ENCODE results near the gene NPAS3. TPM values are rescaled to one million over a fixed set of nuclear protein-coding genes. Genes with fewer than 3 reads are reported as not detected.

NPAS3 gene
- total and polyA plus RNA-seq, 4 experiments from 2014 or later: not detected

DNA sequence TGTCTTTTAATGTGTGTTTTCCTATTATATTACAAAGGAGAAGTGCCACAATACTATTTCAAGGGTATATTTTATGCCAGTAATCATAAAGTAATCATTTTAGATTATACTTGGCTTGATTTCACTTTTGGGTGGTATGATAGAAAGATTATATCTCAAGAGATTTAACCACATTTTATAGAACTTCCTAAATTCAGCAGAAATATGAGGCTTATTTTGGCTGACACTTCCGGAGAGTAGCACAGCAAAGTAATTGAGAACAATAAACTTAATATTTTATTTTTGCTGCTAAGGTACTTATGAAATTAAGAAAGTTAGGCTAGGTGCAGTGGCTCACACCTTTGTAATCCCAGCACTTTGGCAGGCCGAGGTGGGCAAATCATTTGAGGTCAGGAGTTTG, 319.1 kb downstream of the NPAS3 start:
- no peaks in the 10 kb centered on the region for H3K27me3 Mint-ChIP-seq
- CTCF ChIA-PET (ENCODE audit: partially characterized antibody): no interaction called here
- intact Hi-C loops (cut with micrococcal nuclease): no loop called here
- H3K4me3 ChIP-seq (ENCODE audit: low read length in 2 of 2): no peak overlapping the region
- no peak overlapping the region for H3K4me3 Mint-ChIP-seq
- no peaks in the 10 kb centered on the region for H3K4me1 Mint-ChIP-seq
- H3K36me3 Mint-ChIP-seq: no peaks in the 10 kb centered on the region
- no peaks in the 10 kb centered on the region for H3K36me3 ChIP-seq (ENCODE audit: insufficient read depth, low read length)
- H3K4me1 ChIP-seq (ENCODE audit: insufficient read depth, low read length): no peaks in the 10 kb centered on the region
- no peak for DNase-seq
- H3K9me3 Mint-ChIP-seq: peaks cover 0 to 17% (median 0%) of the 10 kb centered on the region in 8 donors
- no peaks in the 10 kb centered on the region for H3K9me3 ChIP-seq (ENCODE audit: control insufficient read depth in 1 of 2, low read length in 2 of 2)
- H3K27me3 ChIP-seq (ENCODE audit: insufficient read depth, low read length): no peaks in the 10 kb centered on the region
- no peak overlapping the region for H3K27ac ChIP-seq (ENCODE audit: low read depth, low read length)
- POLR2A ChIA-PET (ENCODE audit: partially characterized antibody): no interaction called here
- no peak overlapping the region for H3K27ac Mint-ChIP-seq

DNA sequence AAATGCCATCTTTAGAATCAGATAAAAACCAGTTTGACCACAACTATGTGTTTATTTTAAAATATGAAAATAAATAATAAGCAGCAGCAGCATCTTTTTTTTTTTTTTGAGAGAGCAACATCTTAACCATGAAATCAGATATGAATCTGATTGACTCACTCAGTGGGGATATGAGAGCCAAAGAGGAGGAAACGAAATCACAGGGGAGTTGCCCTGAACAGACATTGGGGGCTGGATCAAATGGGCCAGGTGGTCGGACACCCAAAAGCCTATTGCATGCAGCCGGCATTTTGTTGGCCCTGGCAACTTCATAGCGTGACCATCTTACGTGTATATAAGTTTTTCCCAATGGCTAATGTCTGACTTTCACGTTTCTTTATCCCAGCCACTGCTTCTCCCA, 321.1 kb downstream of the NPAS3 start:
- Histone ChIP-seq H3K27me3 (ENCODE audit: insufficient read depth, low read length) (no peaks in the 10 kb centered on the region), H3K9me3 (ENCODE audit: control insufficient read depth in 1 of 2, low read length in 2 of 2) (no peaks in the 10 kb centered on the region), H3K36me3 (ENCODE audit: insufficient read depth, low read length) (no peaks in the 10 kb centered on the region), H3K4me1 (ENCODE audit: insufficient read depth, low read length) (no peaks in the 10 kb centered on the region), H3K27ac (ENCODE audit: low read depth, low read length) (no peak overlapping the region), H3K4me3 (ENCODE audit: low read length in 2 of 2) (no peak overlapping the region)
- H3K4me1 Mint-ChIP-seq: no peaks in the 10 kb centered on the region
- no peak overlapping the region for H3K4me3 Mint-ChIP-seq
- intact Hi-C loops (cut with micrococcal nuclease): no loop called here
- no peak for DNase-seq
- no peaks in the 10 kb centered on the region for H3K36me3 Mint-ChIP-seq
- H3K27ac Mint-ChIP-seq: no peak overlapping the region
- POLR2A ChIA-PET (ENCODE audit: partially characterized antibody): no interaction called here
- no peaks in the 10 kb centered on the region for H3K27me3 Mint-ChIP-seq
- peaks cover 0 to 12% (median 2%) of the 10 kb centered on the region in 8 donors for H3K9me3 Mint-ChIP-seq
- CTCF ChIA-PET (ENCODE audit: partially characterized antibody): no interaction called here

DNA sequence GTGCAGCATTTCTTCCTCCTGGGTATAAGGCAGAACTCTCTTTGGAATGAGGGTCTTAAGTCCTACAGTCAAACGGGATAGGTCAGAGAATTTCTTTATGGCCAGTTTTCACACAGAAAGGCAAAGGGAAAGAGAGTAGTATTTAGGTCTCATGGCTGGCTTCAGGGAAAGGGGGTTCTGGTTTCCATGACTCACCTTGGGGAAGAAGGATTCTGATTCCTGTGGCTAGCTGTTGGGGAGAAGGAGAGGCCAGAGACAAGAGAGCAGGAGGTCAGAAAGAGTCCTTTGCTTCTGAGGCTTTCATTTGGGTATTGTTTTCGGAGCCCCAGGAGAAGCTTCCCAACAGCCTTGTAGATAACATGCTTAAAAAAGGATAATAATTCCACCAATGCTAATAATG, 332.5 kb downstream of the NPAS3 start:
- intact Hi-C loops (cut with micrococcal nuclease): no loop called here
- Mint-ChIP-seq H3K27ac (no peak overlapping the region), H3K4me1 (no peaks in the 10 kb centered on the region), H3K9me3 (peaks cover 0 to 4% (median 0%) of the 10 kb centered on the region in 8 donors), H3K27me3 (no peaks in the 10 kb centered on the region), H3K36me3 (no peaks in the 10 kb centered on the region), H3K4me3 (no peak overlapping the region)
- Histone ChIP-seq H3K9me3 (ENCODE audit: control insufficient read depth in 1 of 2, low read length in 2 of 2) (no peaks in the 10 kb centered on the region), H3K36me3 (ENCODE audit: insufficient read depth, low read length) (no peaks in the 10 kb centered on the region), H3K4me3 (ENCODE audit: low read length in 2 of 2) (no peak overlapping the region), H3K27me3 (ENCODE audit: insufficient read depth, low read length) (no peaks in the 10 kb centered on the region), H3K4me1 (ENCODE audit: insufficient read depth, low read length) (no peaks in the 10 kb centered on the region), H3K27ac (ENCODE audit: low read depth, low read length) (no peak overlapping the region)
- CTCF ChIA-PET (ENCODE audit: partially characterized antibody): no interaction called here
- POLR2A ChIA-PET (ENCODE audit: partially characterized antibody): no interaction called here
- no peak for DNase-seq

DNA sequence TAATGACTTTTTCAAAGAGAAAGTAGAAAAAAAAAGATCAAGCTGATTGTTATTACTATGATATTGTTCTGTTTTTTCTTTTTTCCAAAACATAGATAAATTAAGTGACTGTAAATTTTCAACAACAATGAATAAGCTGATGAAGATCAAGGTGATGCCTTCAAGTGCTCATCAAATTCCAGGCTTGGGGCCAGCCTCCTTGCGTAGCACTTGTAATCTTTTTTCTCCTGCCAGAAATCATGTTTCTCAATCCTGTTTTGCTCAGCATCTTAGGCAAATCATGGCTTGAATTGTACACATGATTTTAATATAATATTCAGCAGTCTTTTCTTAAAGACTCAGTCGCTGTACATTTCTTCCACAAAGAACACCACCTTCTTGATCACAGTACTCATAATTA, 333.2 kb downstream of the NPAS3 start:
- Histone ChIP-seq H3K27ac (ENCODE audit: low read depth, low read length) (no peak overlapping the region), H3K27me3 (ENCODE audit: insufficient read depth, low read length) (no peaks in the 10 kb centered on the region), H3K36me3 (ENCODE audit: insufficient read depth, low read length) (no peaks in the 10 kb centered on the region), H3K4me3 (ENCODE audit: low read length in 2 of 2) (no peak overlapping the region), H3K4me1 (ENCODE audit: insufficient read depth, low read length) (no peaks in the 10 kb centered on the region), H3K9me3 (ENCODE audit: control insufficient read depth in 1 of 2, low read length in 2 of 2) (no peaks in the 10 kb centered on the region)
- Mint-ChIP-seq H3K4me1 (no peaks in the 10 kb centered on the region), H3K27me3 (no peaks in the 10 kb centered on the region), H3K9me3 (peaks cover 0 to 4% (median 0%) of the 10 kb centered on the region in 8 donors), H3K36me3 (no peaks in the 10 kb centered on the region), H3K27ac (no peak overlapping the region), H3K4me3 (no peak overlapping the region)
- DNase-seq: no peak
- ChIA-PET CTCF (ENCODE audit: partially characterized antibody) (no interaction called here), POLR2A (ENCODE audit: partially characterized antibody) (no interaction called here)
- intact Hi-C loops (cut with micrococcal nuclease): no loop called here

DNA sequence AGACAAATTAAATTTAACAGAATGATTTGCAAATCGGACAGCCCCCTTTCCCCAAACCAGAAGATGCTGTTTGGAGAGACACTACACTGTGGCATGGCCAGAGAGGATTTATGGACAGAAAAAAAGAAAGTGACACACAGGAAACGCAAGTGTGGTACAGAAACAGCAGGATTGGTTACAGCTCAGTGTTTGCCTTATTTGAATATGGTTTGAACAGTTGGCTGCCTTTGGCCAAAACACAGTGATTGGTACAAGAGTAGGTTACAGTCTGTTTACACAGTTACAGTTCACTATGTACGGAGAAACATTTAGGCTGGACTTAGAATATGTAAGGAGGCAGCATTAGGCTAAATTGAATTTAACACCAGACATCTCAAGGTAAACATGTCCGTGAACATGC, 335.3 kb downstream of the NPAS3 start:
- no peak for DNase-seq
- Histone ChIP-seq H3K27me3 (ENCODE audit: insufficient read depth, low read length) (no peaks in the 10 kb centered on the region), H3K27ac (ENCODE audit: low read depth, low read length) (no peak overlapping the region), H3K4me1 (ENCODE audit: insufficient read depth, low read length) (no peaks in the 10 kb centered on the region), H3K9me3 (ENCODE audit: control insufficient read depth in 1 of 2, low read length in 2 of 2) (no peaks in the 10 kb centered on the region), H3K4me3 (ENCODE audit: low read length in 2 of 2) (no peak overlapping the region), H3K36me3 (ENCODE audit: insufficient read depth, low read length) (no peaks in the 10 kb centered on the region)
- CTCF ChIA-PET (ENCODE audit: partially characterized antibody): no interaction called here
- POLR2A ChIA-PET (ENCODE audit: partially characterized antibody): no interaction called here
- H3K9me3 Mint-ChIP-seq: peaks cover 0 to 4% (median 0%) of the 10 kb centered on the region in 8 donors
- no peaks in the 10 kb centered on the region for H3K36me3 Mint-ChIP-seq
- intact Hi-C loops (cut with micrococcal nuclease): no loop called here
- peaks cover 0 to 3% of the 10 kb centered on the region in 2 donors for H3K27me3 Mint-ChIP-seq
- H3K27ac Mint-ChIP-seq: no peak overlapping the region
- no peak overlapping the region for H3K4me3 Mint-ChIP-seq
- no peaks in the 10 kb centered on the region for H3K4me1 Mint-ChIP-seq

DNA sequence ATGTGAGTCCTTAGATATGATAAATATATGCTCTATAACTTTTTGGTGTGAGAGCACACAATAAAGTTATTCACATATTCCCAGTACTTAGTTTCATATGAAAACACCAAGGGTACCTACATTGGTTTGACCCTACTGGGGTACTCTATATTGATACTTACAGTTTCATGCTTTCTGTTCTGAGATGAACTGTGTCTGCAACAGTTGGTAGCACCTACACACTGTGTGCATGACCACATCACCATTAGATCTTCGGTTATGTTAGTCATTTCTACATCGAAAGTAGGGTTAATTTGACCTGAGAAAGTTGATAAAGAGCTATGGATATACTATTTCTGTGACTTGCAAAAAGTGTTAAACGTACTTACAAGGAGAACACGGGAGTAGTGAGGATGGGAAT, 337.2 kb downstream of the NPAS3 start:
- H3K27ac ChIP-seq (ENCODE audit: low read depth, low read length): no peak overlapping the region
- Mint-ChIP-seq H3K27ac (no peak overlapping the region), H3K9me3 (peaks cover 0 to 4% (median 0%) of the 10 kb centered on the region in 8 donors), H3K36me3 (no peaks in the 10 kb centered on the region), H3K4me3 (no peak overlapping the region), H3K27me3 (peaks cover 0 to 3% of the 10 kb centered on the region in 2 donors), H3K4me1 (no peaks in the 10 kb centered on the region)
- CTCF ChIA-PET (ENCODE audit: partially characterized antibody): no interaction called here
- no peaks in the 10 kb centered on the region for H3K36me3 ChIP-seq (ENCODE audit: insufficient read depth, low read length)
- H3K4me3 ChIP-seq (ENCODE audit: low read length in 2 of 2): no peak overlapping the region
- POLR2A ChIA-PET (ENCODE audit: partially characterized antibody): no interaction called here
- no peak for DNase-seq
- H3K27me3 ChIP-seq (ENCODE audit: insufficient read depth, low read length): no peaks in the 10 kb centered on the region
- intact Hi-C loops (cut with micrococcal nuclease): no loop called here
- H3K9me3 ChIP-seq (ENCODE audit: control insufficient read depth in 1 of 2, low read length in 2 of 2): no peaks in the 10 kb centered on the region
- no peaks in the 10 kb centered on the region for H3K4me1 ChIP-seq (ENCODE audit: insufficient read depth, low read length)

DNA sequence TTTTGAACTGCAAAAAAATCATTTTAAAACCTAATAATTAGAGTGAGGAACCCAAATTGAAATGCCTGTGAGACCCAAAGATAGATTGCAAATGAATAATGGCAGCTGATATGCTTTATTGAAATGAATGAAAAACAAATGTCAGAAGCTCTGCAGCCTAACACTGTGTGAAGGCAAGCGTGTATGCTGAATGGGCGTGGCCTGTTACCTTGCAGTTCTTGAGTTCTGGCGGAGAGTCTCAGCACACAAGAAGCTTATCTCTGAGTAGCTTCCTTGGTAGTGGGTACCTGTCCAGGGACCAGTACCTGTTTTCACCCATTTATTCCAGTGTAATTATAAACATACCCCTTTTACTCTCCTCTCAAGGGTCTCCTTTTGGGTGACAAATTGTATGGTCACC, 341.2 kb downstream of the NPAS3 start:
- Mint-ChIP-seq H3K36me3 (no peaks in the 10 kb centered on the region), H3K27me3 (peaks cover 0 to 3% of the 10 kb centered on the region in 2 donors), H3K27ac (no peak overlapping the region), H3K9me3 (peaks cover 0 to 2% (median 0%) of the 10 kb centered on the region in 8 donors), H3K4me1 (no peaks in the 10 kb centered on the region), H3K4me3 (no peak overlapping the region)
- no peak overlapping the region for H3K4me3 ChIP-seq (ENCODE audit: low read length in 2 of 2)
- H3K27me3 ChIP-seq (ENCODE audit: insufficient read depth, low read length): no peaks in the 10 kb centered on the region
- POLR2A ChIA-PET (ENCODE audit: partially characterized antibody): no interaction called here
- CTCF ChIA-PET (ENCODE audit: partially characterized antibody): no interaction called here
- no peaks in the 10 kb centered on the region for H3K4me1 ChIP-seq (ENCODE audit: insufficient read depth, low read length)
- H3K27ac ChIP-seq (ENCODE audit: low read depth, low read length): no peak overlapping the region
- H3K9me3 ChIP-seq (ENCODE audit: control insufficient read depth in 1 of 2, low read length in 2 of 2): no peaks in the 10 kb centered on the region
- no peak for DNase-seq
- H3K36me3 ChIP-seq (ENCODE audit: insufficient read depth, low read length): no peaks in the 10 kb centered on the region
- intact Hi-C loops (cut with micrococcal nuclease): no loop called here

DNA sequence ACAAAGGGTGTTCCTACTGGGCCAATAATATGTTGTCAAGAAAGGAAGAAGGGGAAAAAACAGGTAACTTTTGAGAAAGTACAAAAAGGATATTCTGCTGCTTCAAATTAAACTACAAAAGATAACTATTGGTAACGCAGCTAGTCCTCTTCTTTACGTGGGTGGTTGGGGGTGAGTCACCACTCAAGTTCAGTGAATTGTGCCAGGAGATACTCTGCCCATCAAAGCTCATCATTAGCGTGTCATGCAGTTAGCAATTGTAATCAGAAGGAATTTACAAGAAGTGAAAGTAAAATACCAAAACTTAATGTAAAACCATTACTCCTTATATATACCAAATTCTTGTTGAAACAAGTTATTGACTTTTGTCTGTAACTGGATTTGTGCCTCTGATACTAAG, 342.0 kb downstream of the NPAS3 start:
- no peak overlapping the region for H3K4me3 Mint-ChIP-seq
- intact Hi-C loops (cut with micrococcal nuclease): no loop called here
- H3K4me3 ChIP-seq (ENCODE audit: low read length in 2 of 2): no peak overlapping the region
- H3K9me3 Mint-ChIP-seq: peaks cover 0 to 2% (median 0%) of the 10 kb centered on the region in 8 donors
- no peaks in the 10 kb centered on the region for H3K36me3 ChIP-seq (ENCODE audit: insufficient read depth, low read length)
- CTCF ChIA-PET (ENCODE audit: partially characterized antibody): no interaction called here
- H3K4me1 Mint-ChIP-seq: no peaks in the 10 kb centered on the region
- H3K9me3 ChIP-seq (ENCODE audit: control insufficient read depth in 1 of 2, low read length in 2 of 2): no peaks in the 10 kb centered on the region
- no peak overlapping the region for H3K27ac ChIP-seq (ENCODE audit: low read depth, low read length)
- peak overlapping the region in 1 of 7 donors; percentile 20 for H3K27ac Mint-ChIP-seq
- DNase-seq: no peak
- no peaks in the 10 kb centered on the region for H3K36me3 Mint-ChIP-seq
- no peaks in the 10 kb centered on the region for H3K4me1 ChIP-seq (ENCODE audit: insufficient read depth, low read length)
- no peaks in the 10 kb centered on the region for H3K27me3 ChIP-seq (ENCODE audit: insufficient read depth, low read length)
- POLR2A ChIA-PET (ENCODE audit: partially characterized antibody): no interaction called here
- peaks cover 0 to 3% of the 10 kb centered on the region in 2 donors for H3K27me3 Mint-ChIP-seq

All from CD4-positive, alpha-beta memory T cell (primary cell).